GM12873 (cell line): ENCODE measurements around the gene ISCU.

Experiments
- CTCF ChIP-seq: IDR thresholded peaks from 2 replicates; pipeline ENCODE4 v1.5.1; 2012; ENCODE audit warnings: low read depth, mild to moderate bottlenecking, moderate library complexity, low read length, control low read depth; ENCODE audit not compliant: insufficient read depth; ENCODE audit errors: missing control alignments

ISCU gene

GRCh38 chr12:108589028-108589839 is 26.8 kb downstream of the ISCU start:
- TF ChIP-seq CTCF = no peak

DNA sequence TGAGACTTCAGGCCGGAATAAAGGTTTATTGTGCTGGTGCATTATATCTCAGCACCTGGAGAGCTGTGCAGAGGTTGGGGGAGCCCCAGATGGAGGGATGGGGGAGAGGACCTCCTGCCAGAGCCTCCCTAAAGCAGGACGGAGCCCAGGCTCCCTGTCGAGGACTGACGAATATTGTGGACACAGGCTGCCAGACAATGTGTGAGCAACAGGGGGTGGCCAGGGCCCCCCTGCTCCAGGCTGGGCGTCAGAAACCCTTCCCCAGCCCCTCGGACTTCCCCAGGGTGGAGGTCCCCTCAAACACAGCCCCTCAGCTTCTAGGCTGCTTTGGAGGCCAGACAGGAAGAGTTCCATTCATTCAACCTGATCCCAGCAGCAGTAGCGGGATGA is 27.4 kb downstream of the ISCU start:
- no peak for TF ChIP-seq CTCF

DNA sequence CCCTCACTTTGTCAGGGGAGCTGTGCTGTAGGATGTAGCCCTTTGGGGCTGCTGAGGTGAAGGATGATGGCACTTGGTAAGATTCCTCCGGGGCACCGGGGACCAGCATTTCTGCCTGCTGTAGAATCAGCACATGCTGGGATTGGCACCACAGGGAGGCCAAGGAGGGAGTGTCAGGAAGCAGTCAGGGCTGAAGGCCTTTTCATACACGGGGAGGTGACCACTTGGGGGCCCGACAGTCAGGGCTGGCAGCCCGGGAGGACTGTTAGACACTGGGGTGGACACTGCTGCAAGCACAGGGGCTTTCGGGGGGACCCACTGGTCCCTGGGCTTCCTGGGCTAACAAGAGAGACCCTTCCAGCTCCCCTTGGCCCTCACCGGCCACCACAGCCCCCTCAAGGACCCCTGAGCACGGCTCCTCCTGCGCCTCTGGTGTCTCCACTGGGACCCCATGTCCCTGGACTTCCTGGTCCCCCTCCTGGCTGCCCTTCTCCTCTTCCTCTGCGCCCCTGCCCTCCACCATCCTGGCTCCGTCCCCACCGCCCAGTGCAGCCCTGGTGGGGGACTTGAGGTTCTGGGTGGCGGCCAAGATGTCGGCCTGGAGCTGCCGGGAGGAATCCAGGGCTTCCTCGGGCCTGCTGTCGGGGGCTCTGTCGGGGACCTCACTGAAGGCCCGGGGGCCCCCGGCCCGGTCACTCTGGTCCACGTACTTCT is 29.0 kb downstream of the ISCU start:
- TF ChIP-seq CTCF = no peak

DNA sequence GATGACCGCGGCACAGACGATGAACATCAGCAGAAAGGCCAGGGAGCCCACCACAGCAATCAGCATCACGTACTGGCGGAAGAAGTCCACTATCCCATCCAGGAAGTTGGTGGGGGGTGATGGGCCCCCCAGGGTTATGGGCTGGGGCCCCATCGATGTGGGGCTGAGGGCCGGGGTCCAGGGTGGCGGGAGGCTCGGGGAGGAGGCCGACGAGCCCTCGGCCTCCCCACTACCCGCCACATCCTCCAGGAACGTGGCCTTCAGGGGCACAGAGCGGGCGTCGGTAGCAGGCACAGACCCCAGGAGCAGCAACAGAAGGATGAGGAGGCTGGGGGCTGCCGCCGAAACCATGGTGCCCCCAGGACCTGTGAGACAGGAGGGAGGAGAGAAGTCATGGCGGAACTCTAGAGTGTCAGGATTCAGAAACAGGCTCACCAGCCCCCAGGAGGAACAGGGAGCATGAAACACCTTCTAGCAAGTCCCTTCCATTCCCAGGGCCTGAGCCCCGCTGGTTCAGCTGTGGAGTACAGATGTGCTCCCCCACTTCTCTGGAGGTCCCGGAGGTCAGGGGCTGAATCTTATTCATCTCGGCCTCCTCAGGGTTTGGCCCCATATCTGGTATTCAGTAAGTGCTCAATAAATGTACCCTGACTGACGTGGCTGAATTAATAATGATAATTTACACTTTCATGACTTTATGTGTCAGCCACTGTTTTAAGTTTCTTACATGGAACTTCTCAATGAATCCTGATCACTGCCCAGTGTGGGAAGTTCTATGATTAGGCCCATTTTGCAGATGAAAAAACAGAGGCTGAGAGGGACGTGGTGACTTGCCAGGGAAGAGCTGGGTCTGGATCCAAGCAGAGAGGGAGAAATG is 29.9 kb downstream of the ISCU start:
- no peak for TF ChIP-seq CTCF

- TF ChIP-seq CTCF = no peak
Measured at GRCh38 chr12:108594323-108594903, 32.0 kb downstream of the ISCU start.

- TF ChIP-seq CTCF = no peak
Measured at GRCh38 chr12:108594960-108595710, 32.7 kb downstream of the ISCU start.
